GM12878 (cell line): ENCODE results near the gene PRSS33. TPM values are rescaled to one million over a fixed set of nuclear protein-coding genes. Genes with fewer than 3 reads are reported as not detected.

ENCODE experiments used
- ATAC-seq: fragments of 200-7000 bp; cut with Tn5 transposase; 3 replicates; pipeline ENCODE4 v1.9.1; 2020; ENCODE audit warnings: mild to moderate bottlenecking, moderate library complexity
- BruUV-seq: library from RNA; stranded (reverse); fragments of 400-500 nt; replicated peaks from 2 replicates; lab custom pipeline; 2021; lab: Mats Ljungman, UMichigan
- CTCF ChIA-PET: fragments of 300-600 bp; sonication (Branson Sonifier 250); formaldehyde crosslinking; extraction: SDS; loops from one replicate; lab custom pipeline; 2021; ENCODE audit warnings: inconsistent platforms; lab: Yijun Ruan, JAX
- POLR2A ChIA-PET: fragments of 350-600 bp; formaldehyde crosslinking; extraction: SDS; loops from one replicate; lab custom pipeline; 2021; ENCODE audit warnings: inconsistent platforms; lab: Charles Lee
- RAD21 ChIA-PET: fragments of 300-600 bp; sonication (Branson Sonifier 250); formaldehyde crosslinking; loops from one replicate; lab custom pipeline; 2023; ENCODE audit warnings: antibody characterized with exemption; ENCODE audit not compliant: unreplicated experiment; lab: Charles Lee
- SMC1A ChIA-PET: fragments of 300-600 bp; sonication (Branson Sonifier 250); formaldehyde crosslinking; loops from one replicate; lab custom pipeline; 2023; ENCODE audit not compliant: unreplicated experiment, uncharacterized antibody; lab: Charles Lee
- DNase-seq: peaks from one replicate; pipeline ENCODE4 v3.0.0-alpha.2; 2011; ENCODE audit warnings: low read depth, low spot score
- FAIRE-seq: peaks from 3 replicates; lab custom pipeline; 2011; peaks lifted over from hg19 to GRCh38; lab: Jason Lieb, UNC
- H2AFZ ChIP-seq: 2 replicates; pipeline ENCODE4 v1.6.0; 2011; ENCODE audit warnings: low read depth, low read length, control low read depth; ENCODE audit not compliant: control insufficient read depth
- H3K27ac ChIP-seq: 2 replicates; pipeline ENCODE4 v1.5.1; 2011; ENCODE audit warnings: control low read depth; ENCODE audit not compliant: control insufficient read depth, insufficient read depth
- H3K27me3 ChIP-seq, 2 experiments: replicated peaks in 1 of 2; 2 replicates each; pipeline versions ENCODE4 v1.6.0 to v1.6.1; 2011; ENCODE audit warnings: low read length in 1 of 2; ENCODE audit not compliant: control insufficient read depth in 2 of 2, insufficient read depth in 2 of 2
- H3K36me3 ChIP-seq, 2 experiments: 2 replicates each; pipeline ENCODE4 v1.5.1; 2011; ENCODE audit warnings: low read length in 1 of 2; ENCODE audit not compliant: control insufficient read depth in 2 of 2, insufficient read depth in 2 of 2
- H3K4me1 ChIP-seq: 2 replicates; pipeline ENCODE4 v1.6.1; 2011; ENCODE audit warnings: mild to moderate bottlenecking, low read length, moderate library complexity, mixed read lengths; ENCODE audit not compliant: control insufficient read depth, insufficient read depth
- H3K4me2 ChIP-seq: 2 replicates; pipeline ENCODE4 v1.6.0; 2011; ENCODE audit warnings: control low read depth; ENCODE audit not compliant: control insufficient read depth, insufficient read depth
- H3K4me3 ChIP-seq: fragments of 200-600 bp; sonication (generic); 2 replicates; pipeline ENCODE4 v1.5.1; 2016
- H3K79me2 ChIP-seq: 2 replicates; pipeline ENCODE4 v1.6.0; 2011; ENCODE audit warnings: low read length; ENCODE audit not compliant: control insufficient read depth, insufficient read depth
- H3K9ac ChIP-seq: 2 replicates; pipeline ENCODE4 v1.8.0; 2011; ENCODE audit warnings: low read length, control low read depth, mixed read lengths; ENCODE audit not compliant: control insufficient read depth, insufficient read depth
- H3K9me3 ChIP-seq: replicated peaks from 3 replicates; pipeline ENCODE4 v1.5.1; 2011; ENCODE audit warnings: mild to moderate bottlenecking, low read length; ENCODE audit not compliant: control insufficient read depth, insufficient read depth
- H4K20me1 ChIP-seq: 2 replicates; pipeline ENCODE4 v1.6.0; 2011; ENCODE audit not compliant: control insufficient read depth, insufficient read depth
- BRCA1 ChIP-seq: IDR thresholded peaks from 2 replicates; pipeline ENCODE4 v1.6.1; 2011; ENCODE audit warnings: low read depth, low read length, improper control_type of control experiment
- CHD4 ChIP-seq: fragments of 200-600 bp; sonication (generic); IDR thresholded peaks from 2 replicates; pipeline ENCODE4 v1.6.1; 2016; ENCODE audit warnings: mild to moderate bottlenecking
- FOXK2 ChIP-seq: fragments of 450-650 bp; IDR thresholded peaks from 2 replicates; pipeline ENCODE4 v1.6.1; 2017; ENCODE audit warnings: mild to moderate bottlenecking, moderate library complexity
- MEF2B ChIP-seq: fragments of 450-650 bp; IDR thresholded peaks from 2 replicates; pipeline ENCODE4 v1.6.1; 2018; ENCODE audit warnings: mild to moderate bottlenecking, moderate library complexity; ENCODE audit not compliant: partially characterized antibody, poor library complexity, severe bottlenecking
- PML ChIP-seq: IDR thresholded peaks from 2 replicates; pipeline ENCODE4 v1.6.1; 2012; ENCODE audit warnings: low read length, inconsistent platforms
- RB1 ChIP-seq: fragments of 450-650 bp; formaldehyde crosslinking; IDR thresholded peaks from 2 replicates; pipeline ENCODE4 v1.6.1; 2017; ENCODE audit warnings: mild to moderate bottlenecking, borderline replicate concordance
- RBBP5 ChIP-seq: fragments of 200-600 bp; sonication (generic); conservative IDR thresholded peaks from 2 replicates; pipeline ENCODE4 v1.6.1; 2016
- STAT3 ChIP-seq: IDR thresholded peaks from 2 replicates; pipeline ENCODE4 v1.6.1; 2011; ENCODE audit warnings: low read depth, low read length, improper control_type of control experiment
- TCF3 ChIP-seq: IDR thresholded peaks from 2 replicates; pipeline ENCODE4 v1.6.1; 2012; ENCODE audit warnings: low read depth, mild to moderate bottlenecking, low read length, borderline replicate concordance; ENCODE audit not compliant: insufficient read depth
- WGBS: methylation state at CpG from one replicate; pipeline ENCODE4 v1.1.6; 2016; ENCODE audit warnings: low lambda C conversion rate; ENCODE audit not compliant: insufficient replicate concordance, insufficient coverage; ENCODE audit errors: missing lambda C conversion rate; 5-methylcytosine and 5-hydroxymethylcytosine counted together
- in situ Hi-C: fragments of 300-500 bp; cut with MboI; formaldehyde crosslinking; loops from 9 replicates; pipeline ENCODE4 v1.14.3; 2018; ENCODE audit warnings: mixed read lengths
- intact Hi-C: fragments of 100-400 bp; cut with micrococcal nuclease; formaldehyde crosslinking; loops from one replicate; pipeline ENCODE4 v1.14.2; 2022; ENCODE audit not compliant: unreplicated experiment
- polyA plus RNA-seq, 11 experiments: library from polyadenylated mRNA; depleted of rRNA in 4 of 11; unstranded in 6 of 11; stranded (reverse) in 5 of 11; fragments of >200 nt; fragmentation: Nextera tagmentation in 4 of 11; fragmentation: Illumina TruSeq in 1 of 11; extraction: Ambion mirVana in 4 of 11; extraction: Trizol in 1 of 11; gene quantifications; 1 replicate in 1 of 11; 2 replicates in 10 of 11; pipeline versions ENCODE4 v1.2.1 to v1.2.3, GENCODE V29; 2011 to 2016; ENCODE audit warnings: inconsistent platforms in 2 of 11, missing spikeins in 2 of 11, low read depth in 1 of 11
- total RNA-seq, 4 experiments: library from RNA; depleted of rRNA in 3 of 4; stranded (reverse); fragments of >200 nt in 3 of 4; fragmentation: Illumina TruSeq in 1 of 4; extraction: Trizol in 1 of 4; gene quantifications; 2 replicates each; pipeline versions ENCODE4 v1.2.1 to v1.2.3, GENCODE V29; 2013 to 2021
- TF ChIP-seq, protein P1 (sequence below): fragments of 450-650 bp; IDR thresholded peaks from 2 replicates; pipeline ENCODE4 v1.6.1; 2014; ENCODE audit warnings: mild to moderate bottlenecking
- TF ChIP-seq, protein P2 (sequence below): fragments of 450-650 bp; IDR thresholded peaks from 2 replicates; pipeline ENCODE4 v1.6.1; 2017; ENCODE audit warnings: mild to moderate bottlenecking
- TF ChIP-seq, protein P3 (sequence below): fragments of 450-650 bp; formaldehyde crosslinking; IDR thresholded peaks from 2 replicates; pipeline ENCODE4 v1.5.0; 2022; ENCODE audit warnings: mild to moderate bottlenecking, missing genetic modification characterization
- TF ChIP-seq, protein P4 (sequence below): fragments of 450-650 bp; IDR thresholded peaks from 2 replicates; pipeline ENCODE4 v1.6.1; 2018; ENCODE audit warnings: borderline replicate concordance, mild to moderate bottlenecking; ENCODE audit not compliant: partially characterized antibody

The PRSS33 gene
- total and polyA plus RNA-seq, 10 of the 15 experiments (the other 5 are each of a cell fraction or from before 2014, with no cell fraction given) = not detected

DNA sequence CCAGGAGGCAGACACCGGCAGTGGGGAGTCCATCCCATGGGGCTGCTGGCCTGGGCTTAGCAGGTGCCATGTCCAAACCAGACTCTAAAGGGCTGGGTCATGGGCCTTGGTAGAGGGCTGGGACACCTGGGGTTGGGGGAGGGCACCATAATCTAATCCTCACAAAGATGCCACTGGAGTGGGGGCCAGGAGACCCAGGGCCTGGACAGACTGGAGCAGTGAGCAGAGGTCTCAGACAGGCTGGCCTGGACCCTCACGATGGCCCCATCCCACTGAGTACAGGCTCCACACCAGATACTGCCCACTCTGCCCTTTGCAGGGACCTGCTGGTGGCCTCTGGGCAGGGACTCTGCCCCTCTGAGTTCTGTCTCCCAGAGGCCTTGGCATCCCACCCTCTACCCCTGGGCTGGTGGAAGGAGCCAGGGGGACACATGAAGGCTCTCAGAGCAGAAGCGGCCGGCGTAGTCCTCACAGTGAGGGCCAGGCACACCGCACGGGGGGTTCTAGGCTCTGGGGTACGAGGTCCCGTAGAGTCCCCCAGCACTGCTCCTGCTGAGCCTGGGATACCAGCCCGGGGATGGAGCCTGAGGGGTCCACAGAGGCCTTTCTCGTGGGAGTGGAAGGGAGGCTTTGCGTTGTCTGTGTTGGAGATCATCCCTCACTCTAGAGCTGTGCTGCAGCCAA is 44.9 kb downstream of the PRSS33 start:
- ChIA-PET SMC1A (no interaction called here), CTCF (no interaction called here), RAD21 (no interaction called here), POLR2A (no interaction called here)
- Histone ChIP-seq H3K27ac (no peak overlapping the region), H3K4me2 (no peak overlapping the region), H2AFZ (no peak overlapping the region), H3K79me2 (no peaks in the 10 kb centered on the region), H3K36me3 (no peaks in the 10 kb centered on the region), H3K9me3 (no peaks in the 10 kb centered on the region), H3K4me1 (no peaks in the 10 kb centered on the region), H3K4me3 (no peak overlapping the region), H3K9ac (no peak overlapping the region), H4K20me1 (no peaks in the 10 kb centered on the region; the same call in 1 of the 2 replicates), H3K27me3 (no peaks in the 10 kb centered on the region)
- ATAC-seq (no peak), DNase-seq (no peak), FAIRE-seq (no peak)
- intact Hi-C loops (no loop called here), in situ Hi-C loops (no loop called here)
- 55% methylated on average over 12 of the region's 12 CpGs for WGBS
- BruUV-seq = no TSS peak
- TF ChIP-seq PML (no peak), RB1 (no peak), BRCA1 (no peak), FOXK2 (no peak), CHD4 (no peak), RBBP5 (no peak), STAT3 (no peak), TCF3 (no peak), MEF2B (no peak)
- TF ChIP-seq, protein P1, sequence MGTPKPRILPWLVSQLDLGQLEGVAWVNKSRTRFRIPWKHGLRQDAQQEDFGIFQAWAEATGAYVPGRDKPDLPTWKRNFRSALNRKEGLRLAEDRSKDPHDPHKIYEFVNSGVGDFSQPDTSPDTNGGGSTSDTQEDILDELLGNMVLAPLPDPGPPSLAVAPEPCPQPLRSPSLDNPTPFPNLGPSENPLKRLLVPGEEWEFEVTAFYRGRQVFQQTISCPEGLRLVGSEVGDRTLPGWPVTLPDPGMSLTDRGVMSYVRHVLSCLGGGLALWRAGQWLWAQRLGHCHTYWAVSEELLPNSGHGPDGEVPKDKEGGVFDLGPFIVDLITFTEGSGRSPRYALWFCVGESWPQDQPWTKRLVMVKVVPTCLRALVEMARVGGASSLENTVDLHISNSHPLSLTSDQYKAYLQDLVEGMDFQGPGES = no peak
- TF ChIP-seq, protein P2, sequence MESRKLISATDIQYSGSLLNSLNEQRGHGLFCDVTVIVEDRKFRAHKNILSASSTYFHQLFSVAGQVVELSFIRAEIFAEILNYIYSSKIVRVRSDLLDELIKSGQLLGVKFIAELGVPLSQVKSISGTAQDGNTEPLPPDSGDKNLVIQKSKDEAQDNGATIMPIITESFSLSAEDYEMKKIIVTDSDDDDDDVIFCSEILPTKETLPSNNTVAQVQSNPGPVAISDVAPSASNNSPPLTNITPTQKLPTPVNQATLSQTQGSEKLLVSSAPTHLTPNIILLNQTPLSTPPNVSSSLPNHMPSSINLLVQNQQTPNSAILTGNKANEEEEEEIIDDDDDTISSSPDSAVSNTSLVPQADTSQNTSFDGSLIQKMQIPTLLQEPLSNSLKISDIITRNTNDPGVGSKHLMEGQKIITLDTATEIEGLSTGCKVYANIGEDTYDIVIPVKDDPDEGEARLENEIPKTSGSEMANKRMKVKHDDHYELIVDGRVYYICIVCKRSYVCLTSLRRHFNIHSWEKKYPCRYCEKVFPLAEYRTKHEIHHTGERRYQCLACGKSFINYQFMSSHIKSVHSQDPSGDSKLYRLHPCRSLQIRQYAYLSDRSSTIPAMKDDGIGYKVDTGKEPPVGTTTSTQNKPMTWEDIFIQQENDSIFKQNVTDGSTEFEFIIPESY = no peak
- TF ChIP-seq, protein P3, sequence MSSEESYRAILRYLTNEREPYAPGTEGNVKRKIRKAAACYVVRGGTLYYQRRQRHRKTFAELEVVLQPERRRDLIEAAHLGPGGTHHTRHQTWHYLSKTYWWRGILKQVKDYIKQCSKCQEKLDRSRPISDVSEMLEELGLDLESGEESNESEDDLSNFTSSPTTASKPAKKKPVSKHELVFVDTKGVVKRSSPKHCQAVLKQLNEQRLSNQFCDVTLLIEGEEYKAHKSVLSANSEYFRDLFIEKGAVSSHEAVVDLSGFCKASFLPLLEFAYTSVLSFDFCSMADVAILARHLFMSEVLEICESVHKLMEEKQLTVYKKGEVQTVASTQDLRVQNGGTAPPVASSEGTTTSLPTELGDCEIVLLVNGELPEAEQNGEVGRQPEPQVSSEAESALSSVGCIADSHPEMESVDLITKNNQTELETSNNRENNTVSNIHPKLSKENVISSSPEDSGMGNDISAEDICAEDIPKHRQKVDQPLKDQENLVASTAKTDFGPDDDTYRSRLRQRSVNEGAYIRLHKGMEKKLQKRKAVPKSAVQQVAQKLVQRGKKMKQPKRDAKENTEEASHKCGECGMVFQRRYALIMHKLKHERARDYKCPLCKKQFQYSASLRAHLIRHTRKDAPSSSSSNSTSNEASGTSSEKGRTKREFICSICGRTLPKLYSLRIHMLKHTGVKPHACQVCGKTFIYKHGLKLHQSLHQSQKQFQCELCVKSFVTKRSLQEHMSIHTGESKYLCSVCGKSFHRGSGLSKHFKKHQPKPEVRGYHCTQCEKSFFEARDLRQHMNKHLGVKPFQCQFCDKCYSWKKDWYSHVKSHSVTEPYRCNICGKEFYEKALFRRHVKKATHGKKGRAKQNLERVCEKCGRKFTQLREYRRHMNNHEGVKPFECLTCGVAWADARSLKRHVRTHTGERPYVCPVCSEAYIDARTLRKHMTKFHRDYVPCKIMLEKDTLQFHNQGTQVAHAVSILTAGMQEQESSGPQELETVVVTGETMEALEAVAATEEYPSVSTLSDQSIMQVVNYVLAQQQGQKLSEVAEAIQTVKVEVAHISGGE = no peak
- TF ChIP-seq, protein P4, sequence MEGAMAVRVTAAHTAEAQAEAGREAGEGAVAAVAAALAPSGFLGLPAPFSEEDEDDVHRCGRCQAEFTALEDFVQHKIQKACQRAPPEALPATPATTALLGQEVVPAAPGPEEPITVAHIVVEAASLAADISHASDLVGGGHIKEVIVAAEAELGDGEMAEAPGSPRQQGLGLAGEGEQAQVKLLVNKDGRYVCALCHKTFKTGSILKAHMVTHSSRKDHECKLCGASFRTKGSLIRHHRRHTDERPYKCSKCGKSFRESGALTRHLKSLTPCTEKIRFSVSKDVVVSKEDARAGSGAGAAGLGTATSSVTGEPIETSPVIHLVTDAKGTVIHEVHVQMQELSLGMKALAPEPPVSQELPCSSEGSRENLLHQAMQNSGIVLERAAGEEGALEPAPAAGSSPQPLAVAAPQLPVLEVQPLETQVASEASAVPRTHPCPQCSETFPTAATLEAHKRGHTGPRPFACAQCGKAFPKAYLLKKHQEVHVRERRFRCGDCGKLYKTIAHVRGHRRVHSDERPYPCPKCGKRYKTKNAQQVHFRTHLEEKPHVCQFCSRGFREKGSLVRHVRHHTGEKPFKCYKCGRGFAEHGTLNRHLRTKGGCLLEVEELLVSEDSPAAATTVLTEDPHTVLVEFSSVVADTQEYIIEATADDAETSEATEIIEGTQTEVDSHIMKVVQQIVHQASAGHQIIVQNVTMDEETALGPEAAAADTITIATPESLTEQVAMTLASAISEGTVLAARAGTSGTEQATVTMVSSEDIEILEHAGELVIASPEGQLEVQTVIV = no peak
